Activated CD4-positive, alpha-beta T cell treated with anti-CD3 and anti-CD28 coated beads, Interleukin-2, amount 50 U/mL, for 16 hours (primary cell): ENCODE measurements around the gene MRO.
"Not testable (repeated sequence)": the region's sequence is repeated elsewhere in the genome, so short reads cannot be mapped to it uniquely, and the experiment has no call there.

Experiments used
- DNase-seq: peaks from one replicate; pipeline ENCODE4 v3.0.0-alpha.2; 2020

MRO gene

DNA sequence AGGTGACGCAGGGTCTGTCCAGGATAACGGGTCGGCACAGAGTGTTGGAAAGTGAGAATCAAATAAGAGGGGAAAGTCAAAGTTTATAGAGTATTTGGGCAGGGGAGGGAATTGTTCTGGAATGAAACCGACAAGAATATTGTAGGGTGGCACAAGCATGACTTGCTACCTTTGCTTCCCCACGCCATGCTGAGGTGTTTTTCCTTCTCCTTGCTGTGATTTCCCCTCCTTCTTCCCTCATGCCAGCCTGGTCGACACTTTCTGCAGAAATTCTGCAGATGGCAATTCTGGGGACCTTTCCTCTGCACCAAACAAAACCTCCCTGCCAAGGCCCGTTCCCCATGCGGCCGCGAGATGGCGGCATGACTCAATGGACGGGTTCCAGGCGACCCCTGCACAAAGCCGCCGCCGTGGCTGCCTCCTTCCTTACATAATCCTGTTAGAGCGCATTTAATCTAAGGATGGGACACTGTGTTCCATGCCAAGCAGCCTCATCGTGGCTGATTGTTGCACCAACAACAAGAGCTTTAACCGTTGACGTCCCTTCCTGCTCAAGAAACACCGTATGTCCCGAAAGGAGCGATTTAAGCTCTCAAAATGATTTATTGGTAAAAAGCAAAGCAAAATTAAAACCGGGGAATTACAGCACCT, at the start of gene MRO:
Gene MRO (minus strand): TSS at position 289 of the 651 bp plus-strand sequence. CDS start 10,616 bp downstream, outside the sequence.
- peak; percentile 79 for DNase-seq

DNA sequence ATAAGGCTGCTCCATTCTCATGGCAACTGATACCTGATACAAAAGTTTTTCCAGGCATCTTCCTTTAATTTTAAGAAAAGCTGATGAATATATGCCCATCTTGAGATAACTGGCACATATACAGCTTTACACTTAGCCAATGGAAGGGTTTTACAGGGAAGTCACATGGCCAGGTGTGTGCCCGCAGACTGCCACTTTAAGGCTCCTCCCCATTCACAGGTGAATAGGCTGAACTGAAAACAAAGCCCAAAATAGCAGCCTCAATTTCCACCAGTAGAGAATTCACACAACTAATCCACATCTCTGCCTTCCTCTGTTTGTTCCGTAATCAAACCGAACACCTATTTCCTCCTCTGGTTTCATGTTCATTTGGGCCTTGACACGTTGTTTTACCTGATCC, 49.3 kb upstream of the MRO start:
- DNase-seq = no peak

DNA sequence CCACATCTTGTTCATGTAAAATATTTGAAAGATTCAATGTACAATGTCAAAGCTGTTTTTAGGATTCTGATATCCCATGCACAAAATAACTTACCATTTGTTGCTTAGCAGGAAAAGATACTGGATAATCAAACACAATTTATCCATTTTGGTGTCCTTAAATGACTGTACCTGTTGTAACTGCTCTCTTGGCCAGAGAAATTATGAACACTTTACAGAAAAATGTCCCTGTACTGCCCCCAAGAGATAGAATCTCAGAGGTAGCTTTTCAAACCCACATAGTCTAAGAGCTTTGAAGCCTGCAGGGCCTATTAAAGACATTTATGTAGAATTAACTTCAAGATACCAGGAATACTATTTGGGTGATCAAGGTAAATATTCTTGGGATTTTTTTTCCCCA, 46.9 kb upstream of the MRO start:
- DNase-seq = no peak

DNA sequence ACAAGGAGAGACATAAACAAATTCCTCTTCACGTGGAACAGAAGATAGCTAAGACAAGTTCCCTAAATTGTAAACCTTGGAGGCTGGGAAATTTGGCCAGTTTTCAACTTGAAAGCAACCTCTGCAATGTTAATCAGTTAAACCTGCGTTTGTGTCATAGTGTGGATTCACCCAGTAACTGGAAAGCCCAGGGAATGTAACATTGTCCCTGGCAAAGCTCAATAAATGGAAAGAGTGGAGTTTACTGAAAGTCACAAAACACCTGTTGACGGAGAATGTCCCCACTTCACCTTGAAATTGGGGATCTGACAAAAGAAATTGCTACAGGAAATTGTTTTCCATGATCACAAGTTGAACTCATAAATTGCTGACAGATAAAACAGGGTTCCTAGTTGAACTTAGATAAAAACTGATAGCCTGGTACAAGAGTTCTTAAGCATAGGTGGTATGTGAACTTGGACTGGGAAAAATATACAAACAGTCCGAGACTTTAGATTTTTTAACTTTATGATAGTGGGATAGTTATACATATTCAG, 44.1 kb upstream of the MRO start:
- no peak for DNase-seq

DNA sequence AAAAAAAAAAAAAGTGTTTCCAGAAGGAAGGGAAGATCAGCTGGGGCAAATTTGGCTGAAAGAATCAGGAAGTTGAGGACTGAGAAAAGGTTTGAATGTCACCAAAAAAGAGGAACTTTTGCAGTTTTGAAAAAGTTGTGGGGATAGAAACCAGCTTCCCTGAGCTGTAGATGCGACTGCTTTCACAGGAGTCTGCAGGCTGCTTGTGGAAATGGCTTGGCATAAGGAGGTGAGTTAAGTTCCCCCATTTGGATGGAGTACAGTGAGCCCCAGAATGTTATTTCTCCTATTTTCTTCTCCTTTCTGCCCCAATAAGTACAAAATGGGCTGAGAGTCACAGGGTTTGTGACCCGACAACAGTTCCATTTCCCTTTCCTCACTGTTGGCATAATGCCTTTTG, 42.6 kb upstream of the MRO start:
- no peak for DNase-seq

DNA sequence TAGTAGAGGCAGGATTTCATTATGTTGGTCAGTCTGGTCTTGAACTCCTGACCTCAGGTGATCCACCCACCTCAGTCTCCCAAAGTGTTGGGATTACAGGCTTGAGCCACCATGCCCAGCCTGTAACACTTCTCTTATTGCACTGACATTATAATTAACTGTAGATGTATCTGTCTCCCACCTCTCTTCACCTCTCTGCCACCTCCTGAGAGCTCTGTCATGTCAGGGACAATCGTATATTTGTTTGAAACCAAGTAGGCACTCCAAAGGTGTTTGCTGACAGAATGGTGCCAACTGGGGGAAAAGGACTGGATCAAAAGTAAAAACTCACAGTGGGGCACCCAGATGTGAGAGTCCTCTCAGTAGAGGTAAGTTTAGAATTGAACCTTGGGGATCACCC, 41.8 kb upstream of the MRO start:
- DNase-seq = no peak

DNA sequence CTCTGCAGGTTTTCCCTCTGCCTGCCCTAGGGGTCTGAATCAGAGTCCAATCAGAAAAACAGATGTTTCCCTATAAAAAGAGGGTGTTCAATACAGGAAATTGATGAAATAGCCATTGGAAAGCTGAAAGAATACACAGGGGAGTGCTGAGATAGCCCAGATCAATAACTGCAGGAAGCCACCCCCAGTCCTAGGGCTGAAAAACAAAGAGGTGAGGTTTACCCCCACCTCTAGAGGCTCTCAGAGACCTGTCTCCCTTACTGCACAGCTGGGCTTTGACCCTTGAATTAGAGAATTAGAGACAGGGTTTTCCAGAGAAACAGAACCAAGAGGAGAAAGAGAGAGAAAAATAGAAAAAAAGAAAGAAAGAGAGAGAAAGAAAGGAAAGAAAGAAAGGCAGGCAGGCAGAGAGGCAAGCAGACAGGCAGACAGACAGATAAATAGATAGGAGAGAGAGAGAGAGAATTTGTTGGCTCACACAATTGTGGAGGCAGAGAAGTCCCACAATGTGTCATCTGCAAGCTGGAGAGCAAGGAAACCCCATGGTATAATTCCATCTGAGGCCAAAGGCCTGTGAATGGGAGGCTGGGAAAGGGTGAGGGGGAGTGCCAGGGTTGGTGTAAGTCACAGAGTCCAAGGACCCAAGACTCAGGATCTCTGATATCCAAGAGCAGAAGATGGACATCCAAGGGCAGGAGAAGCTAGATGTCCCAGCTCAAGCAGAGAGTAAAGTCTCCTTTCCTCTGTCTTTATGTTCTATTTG, 40.2 kb upstream of the MRO start:
- DNase-seq = no peak

DNA sequence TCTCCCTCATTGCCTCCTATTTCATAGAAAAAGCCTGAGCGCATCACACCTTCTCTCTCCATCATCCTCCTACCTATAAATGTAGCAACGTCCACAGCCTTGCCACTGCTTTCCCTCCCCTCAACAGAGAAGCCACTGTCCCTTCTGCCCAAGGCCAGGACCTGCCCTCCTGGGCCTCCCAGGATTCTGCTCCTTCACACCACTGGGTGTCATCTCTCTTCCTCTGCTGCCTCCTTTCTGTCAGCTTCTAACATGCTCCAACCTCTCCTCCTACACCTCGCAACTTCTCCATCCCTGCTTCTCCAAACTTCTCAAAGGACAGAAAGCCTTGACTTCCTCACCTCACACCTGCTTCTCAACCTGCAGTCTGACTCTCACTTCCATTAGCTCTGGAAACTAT, 37.9 kb upstream of the MRO start:
- DNase-seq = no peak

DNA sequence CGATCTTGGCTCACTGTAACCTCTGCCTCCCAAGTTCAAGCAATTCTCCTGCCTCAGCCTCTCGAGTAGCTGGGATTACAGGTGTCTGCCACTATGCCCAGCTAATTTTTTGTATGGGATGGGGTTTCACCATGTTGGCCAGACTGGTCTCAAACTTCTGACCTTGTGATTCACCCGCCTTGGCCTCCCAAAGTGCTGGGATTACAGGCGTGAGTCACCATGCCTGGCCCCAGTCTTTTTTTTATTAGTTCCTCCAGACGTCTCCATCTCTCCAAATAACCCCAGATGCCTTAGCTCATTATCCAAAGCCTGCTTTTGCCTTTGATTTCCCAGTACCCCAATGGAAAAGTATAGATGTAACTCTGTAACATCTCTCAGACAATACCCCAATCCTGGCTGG, 37.4 kb upstream of the MRO start:
- not testable (repeated sequence) for DNase-seq

DNA sequence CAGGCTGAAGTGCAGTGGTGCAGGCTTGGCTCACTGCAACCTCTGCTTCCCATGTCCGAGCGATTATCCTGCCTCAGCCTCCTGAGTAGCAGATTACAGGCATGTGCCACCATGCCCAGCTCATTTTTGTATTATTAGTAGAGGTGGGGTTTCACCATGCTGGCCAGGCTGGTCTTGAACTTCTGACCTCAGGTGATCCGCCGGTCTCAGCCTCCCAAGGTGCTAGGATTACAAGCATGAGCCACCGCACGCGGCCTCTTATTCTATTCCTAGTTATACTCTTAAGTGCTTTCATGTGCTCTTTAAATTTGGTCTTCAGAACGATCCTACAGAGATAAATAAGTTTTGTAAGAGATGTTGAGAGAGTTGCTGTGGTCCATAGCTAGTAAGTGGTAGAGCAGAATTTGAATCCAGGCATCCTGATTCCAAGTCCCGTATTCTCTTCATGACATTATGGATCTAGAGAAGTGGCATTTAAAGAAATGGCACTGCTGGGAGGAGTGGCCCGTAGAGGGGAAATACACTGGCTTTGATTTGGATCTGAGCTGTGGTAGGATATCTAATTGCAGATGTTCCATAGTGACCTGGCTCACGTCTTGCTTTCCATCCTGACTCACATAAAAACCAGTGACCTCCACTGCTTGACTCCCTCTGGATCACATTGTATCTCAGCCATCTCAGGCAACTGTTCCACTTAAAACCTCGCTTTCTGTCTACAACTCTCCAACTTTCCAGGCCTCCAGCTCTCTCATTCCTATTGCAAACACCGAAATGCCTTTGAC, 36.4 kb upstream of the MRO start:
- DNase-seq = no peak

DNA sequence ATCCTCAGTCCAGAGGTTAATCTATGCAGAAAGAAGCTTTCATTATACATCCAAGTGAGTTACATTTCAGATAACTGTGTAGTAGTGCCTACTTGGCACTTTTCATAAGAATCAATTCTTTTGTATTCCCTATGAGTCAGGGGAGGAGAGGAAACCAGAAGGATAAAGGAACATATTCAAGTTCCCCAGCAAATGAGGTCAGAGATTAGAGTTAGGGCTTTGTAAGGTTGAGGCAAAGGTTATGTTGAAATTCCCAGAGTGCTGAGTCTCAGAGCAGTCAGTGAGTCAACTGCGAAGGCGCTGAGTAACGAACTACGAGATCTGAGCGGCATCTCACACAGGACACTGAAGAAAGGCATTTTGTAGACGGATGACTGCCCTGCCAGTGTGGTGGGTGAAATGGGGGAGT, 34.1 kb upstream of the MRO start:
- no peak for DNase-seq

DNA sequence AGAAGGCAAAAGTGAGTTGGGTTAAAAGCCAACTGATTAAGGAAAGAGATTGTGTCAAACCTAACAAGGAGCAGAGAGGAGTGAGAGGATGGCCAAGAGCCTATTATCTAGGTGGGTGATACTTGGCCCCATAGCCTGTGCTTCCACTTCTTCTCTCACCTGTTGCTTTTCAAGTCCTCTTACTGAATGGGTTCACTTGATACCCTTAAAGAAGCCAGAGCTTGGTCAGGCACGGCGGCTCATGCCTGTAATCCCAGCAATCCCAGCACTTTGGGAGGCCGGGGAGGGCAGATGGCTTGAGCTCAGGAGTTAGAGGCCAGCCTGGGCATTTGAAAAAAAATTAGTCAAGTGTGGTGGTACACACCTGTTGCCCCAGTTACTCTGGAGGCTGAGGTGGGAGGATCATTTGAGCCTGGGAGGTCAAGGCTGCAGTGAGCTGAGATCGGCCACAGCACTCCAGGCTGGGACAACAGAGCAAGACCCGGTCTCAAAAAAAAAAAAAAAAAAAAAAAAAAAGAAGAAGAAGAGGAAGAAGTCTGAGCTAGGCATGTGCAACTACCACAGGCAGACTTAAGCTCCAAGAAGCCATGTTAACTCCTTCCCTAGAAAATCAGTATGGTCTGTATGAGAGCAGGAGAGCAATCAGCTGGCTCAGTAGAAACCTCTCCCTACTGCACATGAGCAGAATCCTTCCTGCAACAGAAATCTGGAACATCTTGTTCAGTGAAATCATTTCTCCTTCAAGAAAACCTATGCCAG, 30.7 kb upstream of the MRO start:
- no peak for DNase-seq

DNA sequence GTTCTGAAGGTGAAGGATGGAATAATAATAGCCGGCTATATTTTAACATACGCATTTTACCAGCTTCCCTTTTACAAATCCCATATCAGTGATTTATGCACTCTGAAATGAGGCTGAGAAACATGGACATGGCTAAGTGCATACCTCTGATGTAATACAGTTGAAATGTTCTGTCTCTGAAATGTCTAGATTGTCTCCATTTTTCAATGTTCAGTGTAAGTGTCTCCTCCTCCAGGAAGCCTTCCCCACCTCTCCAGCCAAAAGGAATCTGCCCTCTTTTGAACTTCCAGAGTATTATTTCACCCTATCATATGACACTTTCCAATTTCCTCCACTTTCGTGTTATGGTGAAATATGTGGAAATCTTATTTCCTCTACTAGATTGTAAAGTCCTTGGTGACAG, 29.6 kb upstream of the MRO start:
- DNase-seq = no peak

DNA sequence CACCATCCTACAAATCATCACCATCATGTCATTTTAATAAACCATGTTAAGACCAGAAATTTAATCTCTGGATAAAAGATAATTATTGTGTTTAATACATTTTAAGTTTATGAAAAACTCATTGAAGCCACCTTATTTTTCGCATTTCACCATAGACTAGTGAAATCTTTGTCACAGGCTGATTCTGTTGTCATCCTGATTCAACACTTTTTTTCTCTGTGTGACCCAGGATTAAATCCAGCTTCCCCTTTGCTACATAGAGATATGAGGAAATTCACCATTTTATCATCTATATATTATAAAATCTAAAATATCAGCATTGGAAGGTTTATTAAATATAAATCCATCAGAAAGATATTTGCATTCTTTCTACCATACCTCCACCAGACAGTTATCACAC, 29.2 kb upstream of the MRO start:
- no peak for DNase-seq

DNA sequence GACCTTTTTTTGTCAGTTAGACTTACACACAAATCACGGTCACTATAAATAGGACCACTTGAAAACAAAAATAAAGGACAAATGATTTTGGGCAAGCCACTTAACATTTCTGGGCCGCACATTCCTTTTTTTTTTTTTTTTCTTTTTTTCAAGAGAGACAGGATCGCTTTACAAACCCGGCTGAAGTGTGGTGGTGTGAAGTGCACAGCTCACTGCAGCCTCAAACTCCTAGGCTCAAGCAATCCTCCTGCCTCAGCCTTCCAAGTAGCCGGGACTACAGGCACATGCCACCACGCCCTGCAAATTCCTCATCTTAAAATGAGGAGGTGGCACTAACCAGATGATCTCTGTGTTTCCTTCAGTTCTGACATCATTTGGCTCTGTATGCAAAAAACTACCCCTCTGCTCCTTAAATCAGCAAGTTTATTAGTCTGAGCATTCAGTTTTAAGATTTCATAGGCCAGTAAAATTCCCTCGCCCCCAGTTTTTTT, 28.3 kb upstream of the MRO start:
- DNase-seq = no peak

DNA sequence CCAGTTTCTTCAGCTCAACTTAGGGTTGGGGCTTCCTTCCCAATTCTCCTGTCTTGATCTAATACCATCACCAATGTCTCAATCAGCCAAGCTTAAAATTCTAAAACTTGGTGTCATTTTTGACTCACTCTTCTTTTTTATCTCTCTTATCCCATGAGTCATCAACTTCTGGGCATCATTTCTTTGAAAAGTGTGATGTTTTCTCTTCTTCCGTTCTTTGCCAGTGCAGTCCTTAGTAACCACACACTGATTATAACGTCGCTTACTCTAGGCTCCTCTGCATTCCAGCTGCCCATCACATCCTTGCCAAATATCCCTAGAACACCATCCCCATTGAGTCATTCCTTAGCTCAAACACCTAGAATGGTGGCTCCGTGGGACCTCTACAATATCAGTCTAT, 27.4 kb upstream of the MRO start:
- DNase-seq = no peak

DNA sequence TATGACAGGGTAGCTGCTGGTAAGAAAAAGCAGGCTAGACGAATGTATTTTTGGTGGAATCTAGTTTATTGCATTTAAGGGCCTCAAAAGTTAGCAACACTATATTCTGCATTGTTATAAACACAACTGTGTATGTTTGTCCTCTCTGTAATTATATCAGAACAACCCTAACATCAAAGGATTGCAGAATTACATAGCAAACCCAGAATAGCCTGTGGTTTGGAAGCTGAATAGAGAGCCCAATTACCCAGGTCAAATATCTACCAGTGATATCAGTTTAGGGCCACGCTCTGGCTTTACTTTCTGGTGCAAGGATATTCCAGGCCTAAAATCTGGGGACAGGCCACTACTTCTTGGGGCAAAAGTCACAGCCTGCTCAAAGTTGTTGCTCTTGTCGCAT, 25.1 kb upstream of the MRO start:
- no peak for DNase-seq

DNA sequence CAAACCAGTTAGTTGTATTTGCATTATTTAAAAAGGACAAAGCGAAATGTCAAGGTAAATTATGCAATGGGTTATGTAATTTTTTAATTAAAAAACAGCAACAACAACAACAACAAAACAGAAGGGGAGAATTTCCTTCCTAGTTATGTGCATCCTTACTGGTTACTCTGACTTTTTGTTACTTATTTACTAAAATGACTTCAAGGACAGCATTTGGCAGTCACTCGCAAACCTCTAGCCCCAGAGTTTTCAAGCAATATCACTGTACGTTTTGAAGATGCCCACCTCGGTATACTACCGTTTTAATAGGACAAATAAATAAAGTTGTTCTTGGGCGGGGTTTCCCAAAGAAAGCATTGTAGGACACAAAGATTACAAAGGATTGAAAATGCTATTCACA, 24.7 kb upstream of the MRO start:
- no peak for DNase-seq

DNA sequence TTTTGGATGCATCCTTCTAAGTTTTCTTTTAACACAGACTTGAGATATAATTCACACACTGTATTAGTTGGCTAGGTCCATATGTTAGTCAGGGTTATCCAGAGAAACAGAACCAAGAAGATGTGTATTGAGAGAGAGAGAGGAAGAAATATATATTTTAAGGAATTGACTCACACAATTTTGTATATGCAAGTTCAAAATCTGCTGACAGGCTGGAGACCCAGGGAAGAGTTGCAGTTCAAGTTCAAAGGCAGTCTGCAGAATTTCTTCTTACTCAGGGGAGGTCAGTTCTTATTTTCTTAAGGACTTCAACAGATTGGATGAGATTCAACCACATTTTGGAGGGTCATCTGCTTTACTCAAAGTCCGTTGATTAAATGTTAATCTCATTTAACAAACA, 23.0 kb upstream of the MRO start:
- no peak for DNase-seq

DNA sequence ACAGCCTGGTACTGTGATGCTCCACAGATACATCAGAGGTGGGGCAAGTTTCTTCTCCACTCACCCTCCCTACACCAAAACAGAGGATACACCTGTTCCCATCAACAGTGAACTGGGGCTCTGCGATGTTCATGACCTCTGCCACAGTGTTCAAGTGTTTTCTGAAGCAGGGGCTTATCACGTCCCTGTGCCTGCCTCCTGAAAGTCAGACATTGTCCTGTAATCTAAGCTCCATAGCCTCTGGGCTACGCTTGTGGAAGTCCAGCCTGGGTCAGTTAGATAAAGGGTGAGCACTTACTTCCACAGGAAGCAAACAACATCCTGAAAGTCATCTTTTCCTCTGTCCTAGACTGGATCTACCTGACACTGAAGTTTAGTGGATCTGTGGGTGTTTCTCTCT, 20.2 kb upstream of the MRO start:
- DNase-seq = no peak

DNA sequence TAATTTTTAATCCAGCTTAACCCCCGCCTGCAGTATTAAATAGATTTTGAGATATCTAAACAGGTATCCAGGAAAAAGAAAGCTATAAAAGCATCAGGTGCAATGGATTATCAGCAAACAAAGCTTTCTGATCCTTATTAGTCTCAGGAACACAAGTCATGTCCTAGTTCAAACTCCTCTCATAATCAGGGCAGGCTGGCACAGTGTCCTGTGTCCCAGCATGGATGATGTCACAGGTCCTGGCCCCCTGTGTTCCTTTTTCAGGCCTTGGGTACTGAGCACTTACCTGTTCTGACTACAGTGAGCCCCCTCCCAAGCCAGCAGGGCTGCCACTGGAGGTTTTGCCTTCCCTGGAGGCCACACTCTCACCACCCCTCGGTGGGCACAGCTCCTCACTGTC, 19.5 kb upstream of the MRO start:
- DNase-seq = no peak

DNA sequence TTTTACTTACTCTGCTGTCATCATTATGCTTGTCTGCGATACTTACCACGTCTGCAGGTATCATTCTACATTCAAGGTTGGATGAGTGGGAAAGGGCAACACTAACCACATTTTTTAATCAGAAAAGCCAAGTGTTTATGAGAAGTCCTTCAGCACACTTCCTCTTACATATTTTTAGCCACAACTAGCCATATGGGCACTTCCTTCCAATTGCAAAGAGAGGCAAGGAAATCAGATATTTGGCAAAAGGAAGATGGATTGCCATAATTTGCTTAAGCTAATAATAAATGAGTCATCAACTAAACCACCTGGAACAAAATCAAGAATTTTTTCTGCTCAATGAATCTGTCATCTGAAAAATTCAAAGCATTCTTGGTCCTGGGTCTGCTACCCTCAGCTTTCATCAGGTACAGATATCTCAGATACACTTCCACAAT, 16.7 kb upstream of the MRO start:
- no peak for DNase-seq

DNA sequence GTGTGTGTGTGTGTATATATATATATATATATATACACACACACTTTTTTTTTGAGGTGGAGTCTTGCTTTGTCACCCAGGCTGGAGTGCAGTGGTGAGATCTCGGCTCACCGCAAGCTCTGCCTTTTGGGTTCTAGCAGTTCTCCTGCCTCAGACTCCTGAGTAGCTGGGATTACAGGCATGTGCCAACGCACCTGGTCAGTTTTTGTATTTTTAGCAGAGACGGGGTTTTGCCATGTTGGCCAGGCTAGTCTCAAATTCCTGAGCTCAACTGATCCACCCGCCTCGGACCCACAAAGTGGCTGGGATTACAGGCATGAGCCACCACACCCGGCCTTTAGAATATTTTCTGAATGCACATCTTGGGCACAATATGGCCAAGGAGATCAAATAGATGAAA, 13.7 kb upstream of the MRO start:
- not testable (repeated sequence) for DNase-seq
